ENCODE results near the gene SLC39A11. TPM values are rescaled to one million over a fixed set of nuclear protein-coding genes. Genes with fewer than 3 reads are reported as not detected.
A peak's percentile ranks its signal among the peaks of the same experiment; 100 is the strongest.
"Not testable (repeated sequence)": the region's sequence is repeated elsewhere in the genome, so short reads cannot be mapped to it uniquely, and the experiment has no call there.

The SLC39A11 gene
- polyA plus RNA-seq, 5 donors, result 13.8 to 20.5 (median 15.6) TPM

DNA sequence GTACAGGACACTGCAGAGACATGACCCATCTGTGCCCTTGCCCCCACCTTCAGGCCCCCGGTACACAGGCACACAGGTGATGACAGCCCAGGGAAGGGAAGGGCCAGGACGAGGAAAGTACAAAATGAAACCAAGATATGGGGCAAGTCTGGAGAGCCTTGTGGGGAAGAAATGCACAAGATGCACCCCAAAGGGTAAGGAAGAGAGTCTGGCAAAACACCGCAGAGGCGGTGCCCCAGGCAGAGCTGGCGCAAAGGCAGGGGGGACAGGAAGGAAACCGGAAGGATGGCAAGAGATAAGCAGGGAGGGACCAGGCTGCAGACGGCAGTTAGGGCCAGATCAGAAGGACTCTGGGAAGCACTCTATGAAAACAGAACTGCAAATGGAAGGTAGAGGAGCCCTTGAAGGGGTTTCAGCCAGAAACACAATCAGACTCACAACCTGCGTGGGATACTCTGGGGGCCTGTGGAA, 81.4 kb downstream of the SLC39A11 start:
- DNase-seq, result no peak

DNA sequence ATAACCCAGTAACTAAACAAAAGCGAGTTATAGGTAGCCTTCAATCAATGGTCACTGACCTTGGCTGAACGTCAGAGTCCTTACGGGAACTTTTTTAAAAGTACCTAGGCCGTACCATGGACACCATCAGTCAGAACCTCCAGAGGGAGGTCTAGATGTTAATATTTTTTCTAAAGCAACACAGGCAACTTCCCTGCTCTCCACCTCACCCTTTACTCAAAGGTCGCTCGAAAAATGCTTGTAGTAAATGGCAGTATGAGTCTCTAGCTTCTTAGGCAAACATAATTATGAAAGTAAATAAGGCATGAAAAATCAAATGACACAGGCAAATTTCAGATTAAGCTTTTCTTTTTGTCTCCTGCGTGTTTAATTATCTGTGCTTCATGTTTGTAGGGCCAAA, 82.1 kb downstream of the SLC39A11 start:
- DNase-seq, result no peak

DNA sequence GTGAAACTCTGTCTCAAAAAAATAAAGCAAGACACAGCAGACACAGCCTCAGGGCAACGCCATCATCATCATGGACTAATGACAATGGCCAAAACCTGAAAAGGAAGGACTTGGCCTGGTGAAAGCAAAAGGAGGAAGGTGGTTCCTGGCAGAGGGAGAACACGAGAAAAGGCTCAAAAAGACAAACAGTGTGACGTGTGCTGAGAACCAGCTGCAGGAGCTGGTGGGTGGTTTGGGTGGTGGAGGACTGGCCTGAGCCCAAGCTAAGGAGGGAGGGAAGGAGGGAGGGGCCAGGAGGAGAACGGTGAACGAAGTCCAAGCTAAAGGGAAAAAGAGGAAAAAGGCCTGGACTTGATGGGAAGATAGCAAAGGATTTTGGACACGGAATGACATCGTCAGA, 85.1 kb downstream of the SLC39A11 start:
- DNase-seq, result no peak

DNA sequence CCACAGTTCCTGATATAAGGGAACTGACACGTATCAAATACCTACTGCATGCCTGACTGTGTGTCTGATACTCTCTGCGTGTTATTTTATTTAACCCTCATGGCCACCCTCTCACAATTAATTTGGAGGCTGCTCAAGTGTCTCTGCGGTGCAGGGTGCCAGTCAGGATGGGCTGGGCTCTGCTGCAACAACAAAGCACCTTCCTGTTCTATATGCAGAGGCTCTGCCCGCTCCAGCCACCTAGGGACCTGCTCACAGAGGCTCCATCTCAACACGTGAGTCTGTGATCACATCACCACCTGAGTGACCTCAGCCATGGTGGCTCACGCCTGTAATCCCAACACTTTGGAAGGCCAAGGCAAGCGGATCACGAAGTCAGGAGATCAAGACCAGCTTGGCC, 87.1 kb downstream of the SLC39A11 start:
- DNase-seq, result no peak

DNA sequence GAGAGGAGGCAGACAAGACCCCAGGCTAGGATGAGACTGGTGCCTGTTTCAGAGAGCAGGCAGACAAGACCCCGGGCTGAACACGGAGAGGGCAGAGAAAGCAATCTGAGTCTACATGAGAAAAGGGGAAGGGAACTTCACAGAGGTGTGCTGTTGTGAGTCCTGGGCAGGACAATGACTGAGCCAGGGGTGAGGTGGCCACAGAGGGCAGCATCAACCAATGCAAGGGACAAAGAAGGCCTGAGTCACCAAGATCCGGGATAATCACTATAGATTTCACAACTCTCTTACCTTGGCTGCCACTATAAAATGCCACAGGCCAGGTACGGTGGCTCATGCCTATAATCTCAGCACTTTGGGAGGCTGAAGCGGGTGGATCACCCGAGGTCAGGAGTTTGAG, 89.0 kb downstream of the SLC39A11 start:
- DNase-seq, result no peak

DNA sequence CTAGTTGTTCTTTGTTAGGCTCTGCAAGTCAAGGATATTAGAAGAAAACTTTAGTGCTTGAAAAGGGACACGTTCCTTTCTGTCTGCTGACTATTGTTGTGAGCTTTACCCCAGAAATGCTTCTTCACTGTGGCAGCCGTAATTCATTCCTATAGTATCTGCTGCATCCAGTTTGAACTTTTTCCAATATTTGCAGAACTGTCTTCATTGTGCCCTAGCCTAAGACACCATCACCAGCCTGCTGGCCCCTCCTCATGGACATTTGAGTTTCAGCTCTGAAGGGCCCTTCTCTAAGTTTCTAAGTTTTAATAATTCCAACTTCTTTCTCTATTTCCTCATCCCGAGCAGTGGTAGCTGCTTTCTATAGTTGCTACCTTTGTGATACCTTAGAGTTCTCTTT, 91.7 kb downstream of the SLC39A11 start:
- no peak for DNase-seq

DNA sequence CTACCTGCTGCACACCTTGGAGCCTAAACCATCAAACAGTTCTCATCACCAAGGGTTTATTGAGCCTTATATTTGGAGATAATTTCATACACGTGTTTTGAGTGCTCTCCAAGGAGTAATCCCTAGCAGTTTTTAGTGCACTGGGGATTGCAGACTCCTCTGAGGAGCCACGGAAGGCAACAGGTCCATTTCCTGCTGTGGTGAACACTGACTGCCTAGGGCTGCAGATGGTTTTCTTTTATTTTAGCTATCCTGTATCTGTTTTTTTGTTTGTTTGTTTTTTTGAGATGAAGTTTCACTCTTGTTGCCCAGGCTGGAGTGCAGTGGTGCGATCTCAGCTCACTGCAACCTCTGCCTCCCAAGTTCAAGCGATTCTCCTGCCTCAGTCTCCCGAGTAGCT, 93.0 kb downstream of the SLC39A11 start:
- not testable (repeated sequence) for DNase-seq

DNA sequence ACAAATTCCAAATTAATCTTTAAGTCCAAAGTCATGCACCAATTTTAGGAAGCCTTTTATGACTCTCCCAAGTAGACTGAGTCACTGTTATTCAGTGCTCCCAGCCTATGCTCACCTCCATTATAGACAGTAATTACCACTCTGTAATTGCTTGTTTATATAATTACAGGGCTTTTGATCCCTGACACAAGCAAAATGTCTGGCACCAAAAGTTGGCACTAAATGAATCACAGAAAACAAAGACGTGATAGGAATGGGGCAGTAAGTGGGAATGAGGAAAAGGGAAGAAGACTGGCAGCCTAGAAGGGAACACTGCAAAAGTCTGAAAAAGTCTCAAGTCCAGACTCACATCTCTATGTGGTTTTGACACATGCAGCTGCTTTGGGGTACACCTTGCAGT, 94.1 kb downstream of the SLC39A11 start:
- no peak for DNase-seq

DNA sequence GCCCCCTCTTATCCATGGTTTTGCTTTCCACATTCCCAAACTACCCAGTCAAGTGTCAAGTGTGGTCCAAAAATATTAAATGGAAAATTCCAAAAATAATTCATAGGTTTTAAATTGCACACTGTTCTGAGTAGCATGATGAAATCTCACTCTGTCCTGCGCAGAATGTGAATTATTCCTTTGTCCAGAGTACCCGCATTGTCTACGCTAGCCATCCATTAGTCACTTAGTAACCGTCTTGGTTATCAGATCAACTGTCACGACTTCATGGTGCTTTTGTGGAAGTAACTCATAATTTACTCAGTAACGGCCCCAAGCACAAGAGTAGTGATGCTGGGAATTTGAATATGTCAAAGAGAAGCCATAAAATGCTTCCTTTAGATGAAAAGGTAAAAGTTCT, 94.9 kb downstream of the SLC39A11 start:
- no peak for DNase-seq

DNA sequence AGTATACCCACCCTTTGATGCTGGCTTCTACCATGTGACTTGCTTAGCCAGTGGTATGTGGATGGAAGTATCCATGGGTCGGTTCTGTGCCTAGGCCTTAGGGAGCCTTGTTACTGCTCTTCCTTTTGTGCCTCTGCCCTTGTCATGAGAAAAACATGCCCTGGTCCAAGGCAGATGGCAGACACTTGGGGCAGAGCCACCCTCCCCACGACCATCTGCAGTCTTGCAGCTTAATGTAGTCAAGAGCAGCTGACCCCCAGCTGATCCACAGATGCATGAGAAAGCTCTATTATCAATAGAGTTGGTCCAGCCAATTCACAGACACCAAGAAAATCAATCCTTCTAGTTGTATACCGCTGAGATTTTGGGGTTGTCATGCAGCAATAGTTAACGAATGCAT, 95.7 kb downstream of the SLC39A11 start:
- no peak for DNase-seq

DNA sequence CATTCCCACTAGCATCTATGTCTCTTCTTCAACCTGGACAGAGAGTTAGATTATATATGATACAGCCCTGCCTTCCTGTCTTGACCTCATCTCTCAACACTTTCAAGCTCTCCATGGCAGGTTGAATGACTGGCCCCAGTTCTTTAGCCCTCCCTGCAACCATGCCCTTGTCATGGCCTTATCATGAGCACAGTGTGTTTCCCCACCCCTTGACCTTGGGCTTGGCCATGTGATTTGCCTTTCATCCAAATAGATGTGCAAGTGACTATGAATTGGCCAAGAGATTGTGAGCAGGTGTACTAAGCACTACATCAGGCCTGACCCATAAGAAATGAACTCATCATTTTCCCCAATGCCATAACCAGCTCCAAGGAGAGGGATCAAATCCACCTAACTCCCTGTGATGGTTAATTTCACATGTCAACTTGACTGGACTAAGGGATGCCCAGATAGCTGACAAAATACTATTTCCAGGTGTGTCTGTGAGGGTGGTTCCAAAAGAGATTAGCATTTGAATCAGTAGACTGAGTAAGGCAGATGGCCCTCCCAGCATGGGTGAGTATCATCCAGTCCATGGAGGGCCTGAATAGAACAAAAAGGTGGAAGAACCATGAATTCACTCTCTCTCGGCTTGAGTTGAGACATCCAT, 97.4 kb downstream of the SLC39A11 start:
- DNase-seq, result no peak

DNA sequence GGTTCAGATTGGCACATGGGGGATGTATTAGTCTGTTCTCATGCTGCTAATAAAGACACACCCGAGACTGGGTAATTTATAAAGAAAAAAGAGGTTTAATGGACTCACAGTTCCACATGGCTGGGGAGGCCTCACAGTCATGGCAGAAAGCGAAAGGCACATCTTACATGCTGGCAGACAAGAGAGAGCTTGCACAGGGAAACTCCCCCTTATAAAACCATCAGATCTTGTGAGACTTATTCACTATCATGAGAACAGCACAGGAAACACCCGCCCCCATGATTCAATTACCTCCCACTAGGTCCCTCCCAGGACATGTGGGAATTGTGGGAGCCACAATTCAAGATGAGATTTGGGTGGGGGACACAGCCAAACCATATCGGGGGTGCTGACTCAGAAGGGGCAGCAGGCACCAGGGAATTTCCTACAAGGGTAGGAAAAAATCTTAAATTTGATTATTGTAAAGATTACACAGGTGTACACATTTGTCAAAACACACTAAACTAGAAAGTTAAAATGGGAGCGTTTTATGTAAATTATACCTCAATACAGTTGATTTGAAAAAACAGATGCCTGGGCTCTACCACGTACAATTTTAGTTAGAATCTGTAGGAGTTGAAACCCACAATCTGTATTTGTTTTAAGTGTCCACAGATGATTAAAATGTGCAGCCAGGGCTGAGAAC, 99.6 kb downstream of the SLC39A11 start:
- not testable (repeated sequence) for DNase-seq

DNA sequence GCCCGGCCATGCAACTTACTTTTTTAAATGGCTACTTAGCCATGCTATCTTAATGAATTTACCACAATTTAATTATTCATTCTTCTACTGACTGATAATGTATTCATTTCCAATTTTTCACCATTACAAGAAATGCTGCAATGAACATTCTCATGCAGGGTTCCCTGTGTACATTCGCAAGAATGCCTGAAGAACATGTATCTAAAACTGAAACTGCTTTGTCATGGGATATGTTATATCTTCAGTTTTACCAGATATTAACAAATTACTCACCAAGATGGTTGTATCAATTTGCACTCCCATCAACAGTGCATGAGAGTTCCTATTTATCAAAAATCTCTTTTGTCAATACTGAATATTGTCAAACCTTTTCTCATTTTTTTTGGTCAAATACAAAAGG, 100.8 kb downstream of the SLC39A11 start:
- no peak for DNase-seq

DNA sequence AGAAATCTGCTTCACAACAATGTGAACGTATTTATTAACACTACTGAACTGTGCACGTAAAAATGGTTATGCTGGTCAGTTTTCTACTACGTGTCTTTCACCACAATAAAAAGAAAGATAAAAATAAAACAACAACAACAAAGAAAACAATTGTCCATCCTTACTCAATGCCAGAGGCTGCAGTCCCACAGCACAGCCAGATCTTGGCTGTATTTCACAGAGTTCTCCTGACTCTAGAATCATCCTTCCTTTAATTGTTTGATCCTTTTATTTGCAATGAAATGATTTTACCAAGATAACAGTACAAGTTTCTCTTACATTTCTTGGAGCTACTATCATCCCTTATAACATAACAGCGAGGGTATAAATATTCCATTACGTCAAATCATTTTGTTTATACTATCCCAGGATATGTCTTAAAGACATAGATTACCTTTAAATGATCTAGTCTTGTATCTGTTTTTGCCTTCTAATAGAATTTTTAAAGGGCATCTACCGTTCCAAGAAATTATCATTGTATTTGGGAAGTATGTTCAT, 103.3 kb downstream of the SLC39A11 start:
- no peak for DNase-seq

DNA sequence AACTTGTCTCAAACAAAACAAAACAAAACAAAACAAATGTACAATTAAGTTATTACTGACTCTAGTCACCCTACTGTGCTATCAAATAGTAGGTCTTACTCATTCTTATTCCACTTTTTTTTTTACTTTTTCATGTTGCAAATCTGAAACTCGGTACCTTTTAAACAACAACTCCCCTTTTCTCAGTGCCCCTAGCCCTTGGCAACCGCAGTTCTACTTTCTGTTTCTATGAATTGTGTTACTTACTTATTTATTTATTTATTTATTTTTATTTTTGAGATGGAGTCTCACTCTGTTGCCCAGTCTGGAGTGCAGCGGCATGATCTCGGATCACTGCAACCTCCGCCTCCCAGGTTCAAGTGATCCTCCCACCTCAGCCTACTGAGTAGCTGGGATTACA, 104.0 kb downstream of the SLC39A11 start:
- DNase-seq, result no peak

DNA sequence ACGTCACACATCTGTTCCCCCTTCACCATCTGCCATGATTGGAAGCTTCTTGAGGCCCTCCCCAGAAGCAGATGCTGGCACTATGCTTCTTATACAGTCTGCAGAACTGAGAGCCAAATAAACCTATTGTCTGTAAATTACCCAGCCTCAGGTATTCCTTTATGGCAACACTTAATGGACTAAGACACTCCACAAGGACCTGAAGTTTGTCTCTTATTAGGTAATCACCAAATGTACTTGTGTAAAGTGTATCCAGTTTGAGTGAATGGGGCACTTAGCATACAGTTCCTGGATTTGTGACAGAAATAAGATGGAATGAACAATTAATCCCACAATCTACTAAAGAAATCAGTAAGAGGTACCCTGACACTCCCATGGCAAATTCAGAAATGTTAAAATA, 105.3 kb downstream of the SLC39A11 start:
- DNase-seq, result no peak

DNA sequence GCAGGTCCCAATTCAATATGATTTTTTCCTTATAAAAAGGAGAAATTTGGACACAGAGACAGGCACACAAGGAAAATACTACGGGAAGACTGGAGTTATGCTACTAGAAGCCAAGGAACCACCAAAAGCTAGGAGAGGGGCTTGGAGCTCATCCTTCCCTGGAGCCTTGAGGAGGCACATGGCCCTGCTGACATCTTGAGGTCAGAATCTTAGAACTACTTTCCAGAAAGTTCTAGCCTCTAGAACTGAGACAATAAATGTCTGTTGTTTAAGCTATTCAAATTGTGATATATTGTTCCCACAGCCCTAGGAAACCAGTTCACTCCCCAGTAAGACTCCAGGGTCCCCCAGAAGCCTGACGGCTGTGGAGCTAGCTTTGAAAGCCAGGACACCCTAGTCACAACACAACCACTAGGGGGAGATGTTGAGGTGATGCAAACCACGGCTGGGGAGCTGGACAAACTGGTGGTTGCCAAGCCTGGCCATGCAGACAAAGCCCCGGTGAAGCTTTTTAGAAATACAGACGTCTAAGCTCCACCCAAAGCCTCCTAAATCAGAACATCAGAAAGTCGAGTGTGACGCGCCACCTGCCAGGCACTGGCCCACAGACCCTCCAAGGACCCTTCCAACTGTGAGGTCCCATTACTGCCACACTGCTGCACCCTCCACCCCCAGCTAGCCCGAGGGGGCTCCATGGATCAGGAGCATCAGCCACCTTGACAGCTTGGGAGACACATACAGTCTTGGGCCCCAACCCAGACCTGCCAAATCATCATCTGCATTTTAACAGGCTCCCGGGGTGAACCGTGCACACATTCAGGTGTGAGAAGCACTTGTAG, 106.4 kb downstream of the SLC39A11 start:
- DNase-seq, result peak; percentile 28 to 51

DNA sequence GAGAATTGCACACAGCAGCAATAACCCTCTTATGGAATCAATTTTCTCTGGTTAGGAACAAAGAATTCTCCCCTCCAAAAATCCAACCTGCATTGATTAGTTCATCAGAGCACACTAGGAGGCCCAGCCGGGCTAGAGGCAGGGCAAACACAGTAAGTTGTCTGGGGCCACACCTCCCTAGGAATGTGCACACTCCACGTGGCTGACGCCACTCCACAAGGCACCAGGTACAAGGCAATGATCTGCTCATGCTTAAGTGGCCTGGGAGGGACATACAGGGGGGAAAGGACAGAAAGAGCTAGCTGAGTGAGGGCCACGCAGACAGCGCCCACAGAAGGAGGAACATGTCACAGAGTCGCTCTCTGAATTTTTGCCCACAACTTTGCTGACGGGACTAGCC, 107.6 kb downstream of the SLC39A11 start:
- DNase-seq, result no peak

DNA sequence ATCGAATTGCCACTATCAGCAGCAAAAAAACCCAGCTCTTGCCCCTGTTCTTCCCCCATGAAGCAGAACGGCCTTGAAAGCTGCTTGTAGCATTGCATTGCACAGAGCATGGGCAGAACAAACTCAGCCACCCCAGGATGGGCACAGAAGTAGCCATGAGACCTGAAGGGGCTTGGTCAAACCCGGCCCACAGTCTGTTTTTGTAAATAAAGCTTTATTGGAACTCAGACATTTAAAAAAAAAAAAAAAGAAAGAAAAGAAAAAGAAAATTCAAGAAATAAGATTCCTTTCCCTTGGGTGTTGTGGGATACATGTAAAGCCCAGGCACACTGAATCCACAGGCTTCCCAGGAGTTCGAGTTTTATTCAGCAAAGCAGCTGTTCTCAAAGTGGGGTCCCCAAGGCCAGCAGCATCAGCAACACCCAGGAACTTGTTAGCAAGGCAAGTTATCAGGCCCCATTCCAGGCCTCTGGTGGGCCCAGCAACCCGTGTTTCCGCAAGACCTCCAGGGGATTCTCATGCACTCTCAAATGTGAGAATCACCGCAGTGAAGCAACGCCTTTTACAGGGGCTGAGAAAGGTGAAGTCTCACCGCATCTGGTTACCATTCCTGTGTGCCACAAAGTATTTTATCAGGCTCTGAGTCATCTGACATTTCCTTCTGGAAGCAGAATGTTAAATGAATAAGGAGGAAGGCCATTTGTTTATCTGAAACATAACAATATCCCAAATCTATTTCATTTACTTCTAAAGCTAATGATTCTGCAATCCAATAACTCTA, 108.2 kb downstream of the SLC39A11 start:
- DNase-seq, result no peak

DNA sequence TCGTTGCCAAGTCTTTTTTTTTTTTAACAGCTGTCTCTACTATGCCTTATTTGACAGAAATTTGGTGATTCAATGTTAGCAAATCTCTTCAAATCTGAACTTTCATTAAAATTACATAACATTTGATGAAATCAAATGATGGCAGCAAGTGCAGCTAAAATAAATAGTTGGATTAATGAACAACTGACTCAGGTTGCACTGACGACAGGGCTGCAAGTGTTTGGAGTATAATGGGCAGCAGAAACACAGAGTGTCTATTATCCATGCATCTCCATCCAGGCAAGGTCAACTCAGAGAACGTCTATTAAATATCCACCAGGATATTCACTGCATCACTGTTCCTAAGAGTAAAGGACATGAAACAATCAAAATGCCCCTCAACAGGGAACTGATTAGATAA, 109.8 kb downstream of the SLC39A11 start:
- no peak for DNase-seq

DNA sequence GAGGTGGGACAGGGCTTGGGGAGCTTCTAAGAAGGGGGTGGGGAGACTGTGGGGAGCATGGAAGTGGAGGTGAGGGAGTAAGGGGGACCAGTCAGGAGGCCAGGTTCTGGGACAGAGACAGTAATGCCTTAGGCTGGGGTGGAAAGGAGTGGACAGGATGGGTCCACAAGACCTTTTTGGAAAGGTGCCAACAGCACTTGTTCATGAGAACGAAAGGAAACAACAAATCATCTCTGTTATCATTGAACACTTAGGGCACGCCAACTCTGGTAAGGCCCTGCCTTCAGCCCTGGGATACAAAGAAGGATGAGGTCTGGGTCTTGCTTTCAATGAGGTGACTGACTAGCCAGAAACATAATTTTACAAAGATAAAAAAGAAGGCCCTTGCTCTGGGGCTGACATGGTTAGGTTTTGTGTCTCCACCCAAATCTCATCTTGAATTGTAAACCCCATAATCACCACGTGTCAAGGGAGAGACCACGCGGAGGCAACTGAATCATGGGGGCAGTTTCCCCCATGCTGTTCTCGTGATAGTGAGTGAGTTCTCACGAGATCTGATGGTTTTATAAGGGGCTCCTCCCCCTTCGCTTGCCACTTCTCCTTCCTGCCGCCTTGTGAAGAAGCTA, 113.8 kb downstream of the SLC39A11 start:
- DNase-seq, result no peak

Data from right lung (tissue), 5 donors.